H9 (cell line): ENCODE measurements around the gene SAV1. TPM values are rescaled to one million over a fixed set of nuclear protein-coding genes. Genes with fewer than 3 reads are reported as not detected.

Experiments
- DNase-seq: peaks from one replicate; pipeline ENCODE4 v3.0.0-alpha.2; 2017
- H2AFZ ChIP-seq: one replicate; pipeline ENCODE4 v1.6.1; 2013; ENCODE audit warnings: mild to moderate bottlenecking, low read length, control low read depth, moderate library complexity
- H2AK5ac ChIP-seq: 2 replicates; pipeline ENCODE4 v1.6.1; 2013; ENCODE audit warnings: low read length, control low read depth, mixed read lengths; ENCODE audit not compliant: insufficient read length
- H2BK120ac ChIP-seq: one replicate; pipeline ENCODE4 v1.6.1; 2013; ENCODE audit warnings: low read depth, mild to moderate bottlenecking, low read length, control low read depth, inconsistent platforms; ENCODE audit not compliant: poor library complexity, severe bottlenecking
- H2BK12ac ChIP-seq: 2 replicates; pipeline ENCODE4 v1.6.1; 2013; ENCODE audit warnings: low read length, control low read depth, mixed read lengths, low read depth; ENCODE audit not compliant: insufficient read length
- H2BK15ac ChIP-seq: 2 replicates; pipeline ENCODE4 v1.6.1; 2013; ENCODE audit warnings: low read depth, low read length, control low read depth
- H2BK20ac ChIP-seq: one replicate; pipeline ENCODE4 v1.6.1; 2013; ENCODE audit warnings: low read depth, mild to moderate bottlenecking, low read length, control low read depth, inconsistent platforms; ENCODE audit not compliant: poor library complexity, severe bottlenecking
- H2BK5ac ChIP-seq: 2 replicates; pipeline ENCODE4 v1.6.1; 2013; ENCODE audit warnings: low read length, control low read depth, mixed read lengths; ENCODE audit not compliant: insufficient read length
- H3K14ac ChIP-seq: 2 replicates; pipeline ENCODE4 v1.6.1; 2013; ENCODE audit warnings: low read length, control low read depth; ENCODE audit not compliant: insufficient read depth
- H3K18ac ChIP-seq: 2 replicates; pipeline ENCODE4 v1.6.1; 2013; ENCODE audit warnings: low read depth, mild to moderate bottlenecking, mixed read lengths, low read length, control low read depth; ENCODE audit not compliant: insufficient read length
- H3K23ac ChIP-seq: 2 replicates; pipeline ENCODE4 v1.6.1; 2013; ENCODE audit warnings: low read length, control low read depth, mixed read lengths, low read depth; ENCODE audit not compliant: insufficient read length
- H3K23me2 ChIP-seq: 2 replicates; pipeline ENCODE4 v1.6.1; 2013; ENCODE audit warnings: low read depth, mild to moderate bottlenecking, mixed read lengths, low read length, control low read depth; ENCODE audit not compliant: insufficient read length, poor library complexity, severe bottlenecking
- H3K27ac ChIP-seq: 2 replicates; pipeline ENCODE4 v1.5.1; 2013; ENCODE audit warnings: low read length, control low read depth, mixed read lengths, low read depth; ENCODE audit not compliant: insufficient read length
- H3K27me3 ChIP-seq: 2 replicates; pipeline ENCODE4 v1.6.1; 2013; ENCODE audit warnings: low read length, control low read depth, inconsistent platforms; ENCODE audit not compliant: insufficient read depth
- H3K4ac ChIP-seq: 2 replicates; pipeline ENCODE4 v1.6.1; 2013; ENCODE audit warnings: low read depth, mild to moderate bottlenecking, control low read depth, inconsistent platforms, low read length, moderate library complexity
- H3K4me1 ChIP-seq: 2 replicates; pipeline ENCODE4 v1.6.1; 2013; ENCODE audit warnings: low read length, control low read depth, inconsistent platforms; ENCODE audit not compliant: insufficient read depth
- H3K4me2 ChIP-seq: 2 replicates; pipeline ENCODE4 v1.6.1; 2013; ENCODE audit warnings: low read length, control low read depth, mixed read lengths; ENCODE audit not compliant: insufficient read length, insufficient read depth
- H3K56ac ChIP-seq: 2 replicates; pipeline ENCODE4 v1.6.1; 2013; ENCODE audit warnings: low read depth, mild to moderate bottlenecking, mixed read lengths, low read length, control low read depth; ENCODE audit not compliant: insufficient read length
- H3K79me1 ChIP-seq: 2 replicates; pipeline ENCODE4 v1.6.1; 2013; ENCODE audit warnings: low read depth, mild to moderate bottlenecking, moderate library complexity, low read length, control low read depth, inconsistent platforms; ENCODE audit not compliant: insufficient read depth, poor library complexity, severe bottlenecking
- H3K79me2 ChIP-seq: 2 replicates; pipeline ENCODE4 v1.6.1; 2013; ENCODE audit warnings: low read length, control low read depth, inconsistent platforms; ENCODE audit not compliant: insufficient read depth
- H3K9ac ChIP-seq: 2 replicates; pipeline ENCODE4 v1.6.1; 2013; ENCODE audit warnings: low read length, control low read depth, mixed read lengths; ENCODE audit not compliant: insufficient read length; ENCODE audit errors: extremely low read depth
- H3K9me3 ChIP-seq: one replicate; pipeline ENCODE4 v1.6.1; 2013; ENCODE audit warnings: low read depth, low read length, inconsistent platforms; ENCODE audit not compliant: control insufficient read depth
- H3T11ph ChIP-seq: one replicate; pipeline ENCODE4 v1.6.1; 2013; ENCODE audit warnings: mild to moderate bottlenecking, low read length, control low read depth, inconsistent platforms
- H4K20me1 ChIP-seq: one replicate; pipeline ENCODE4 v1.6.1; 2013; ENCODE audit not compliant: control insufficient read depth, insufficient read length, insufficient read depth
- H4K5ac ChIP-seq: 2 replicates; pipeline ENCODE4 v1.6.1; 2013; ENCODE audit warnings: low read depth, mild to moderate bottlenecking, mixed read lengths, low read length, control low read depth; ENCODE audit not compliant: insufficient read length
- H4K8ac ChIP-seq: replicated peaks from 2 replicates; pipeline ENCODE4 v1.6.1; 2013; ENCODE audit warnings: low read length, control low read depth, mixed read lengths, low read depth; ENCODE audit not compliant: insufficient read length
- H4K91ac ChIP-seq: 2 replicates; pipeline ENCODE4 v1.6.1; 2013; ENCODE audit warnings: low read depth, mild to moderate bottlenecking, moderate library complexity, mixed read lengths, low read length, control low read depth; ENCODE audit not compliant: insufficient read length
- H3K27ac Mint-ChIP-seq, 3 experiments: 2 replicates in 2 of 3; 3 replicates in 1 of 3; pipeline ENCODE4 v1.8.0; 2020 to 2021; ENCODE audit warnings: mixed read lengths in 3 of 3, mild to moderate bottlenecking in 1 of 3, moderate library complexity in 1 of 3
- H3K27me3 Mint-ChIP-seq: 2 replicates; pipeline ENCODE4 v1.8.0; 2021; ENCODE audit warnings: low read depth, mild to moderate bottlenecking, moderate library complexity, mixed read lengths
- H3K36me3 Mint-ChIP-seq, 3 experiments: 2 replicates in 2 of 3; 3 replicates in 1 of 3; pipeline ENCODE4 v1.8.0; 2020 to 2021; ENCODE audit warnings: low read depth in 3 of 3, mixed read lengths in 3 of 3; ENCODE audit not compliant: insufficient read depth in 1 of 3
- H3K4me1 Mint-ChIP-seq, 2 experiments: 2 replicates each; pipeline ENCODE4 v1.8.0; 2020; ENCODE audit warnings: mixed read lengths in 2 of 2
- H3K4me3 Mint-ChIP-seq, 2 experiments: 2 replicates in 1 of 2; 3 replicates in 1 of 2; pipeline ENCODE4 v1.8.0; 2020 to 2021; ENCODE audit warnings: mild to moderate bottlenecking in 2 of 2, mixed read lengths in 2 of 2, moderate library complexity in 1 of 2
- H3K9me3 Mint-ChIP-seq, 2 experiments: 2 replicates in 1 of 2; 3 replicates in 1 of 2; pipeline ENCODE4 v1.8.0; 2020; ENCODE audit warnings: mild to moderate bottlenecking in 2 of 2, mixed read lengths in 2 of 2, moderate library complexity in 1 of 2
- CTCF ChIP-seq: fragments of 200-600 bp; sonication (generic); conservative IDR thresholded peaks from 3 replicates; pipeline ENCODE4 v1.8.0; 2021; ENCODE audit warnings: antibody characterized with exemption, mild to moderate bottlenecking
- WGBS: extraction: QIAGEN DNeasy Blood & Tissue Kit; methylation state at CpG from one replicate; pipeline ENCODE4 v1.1.7; 2013; ENCODE audit warnings: missing lambda C conversion rate, low lambda C conversion rate, mixed read lengths; ENCODE audit not compliant: insufficient read length; ENCODE audit errors: extremely low coverage; 5-methylcytosine and 5-hydroxymethylcytosine counted together
- total RNA-seq: library from RNA; stranded (reverse); gene quantifications from 2 replicates; pipeline ENCODE4 v1.2.1, GENCODE V29; 2021

Gene SAV1
- total RNA-seq, 1 experiment from 2014 or later = 57.3 TPM

GRCh38 chr14:50602035-50602434 lies 66.1 kb downstream of the SAV1 start:
- no peak for DNase-seq
- Histone ChIP-seq H4K20me1 (no peaks in the 10 kb centered on the region), H3K9me3 (no peaks in the 10 kb centered on the region), H3K14ac (no peak overlapping the region), H2BK20ac (no peak overlapping the region), H3K4me2 (no peak overlapping the region), H3K23me2 (no peaks in the 10 kb centered on the region), H2AFZ (no peak overlapping the region), H3K56ac (no peak overlapping the region), H3K27me3 (no peaks in the 10 kb centered on the region), H3K79me2 (no peaks in the 10 kb centered on the region), H3T11ph (no peak overlapping the region), H3K23ac (no peak overlapping the region), H2AK5ac (no peak overlapping the region), H3K18ac (no peak overlapping the region), H2BK15ac (no peak overlapping the region), H2BK5ac (no peak overlapping the region), H3K27ac (no peak overlapping the region), H4K8ac (no peak overlapping the region), H2BK120ac (no peak overlapping the region), H2BK12ac (no peak overlapping the region), H3K79me1 (no peaks in the 10 kb centered on the region), H3K4me1 (no peaks in the 10 kb centered on the region), H3K9ac (no peak overlapping the region), H3K4ac (no peak overlapping the region), H4K91ac (no peak overlapping the region), H4K5ac (no peak overlapping the region)
- Mint-ChIP-seq H3K4me1 (peaks cover 10 to 17% of the 10 kb centered on the region in 2 experiments), H3K4me3 (no peak overlapping the region), H3K27me3 (no peaks in the 10 kb centered on the region), H3K9me3 (no peaks in the 10 kb centered on the region), H3K36me3 (no peaks in the 10 kb centered on the region), H3K27ac (peak overlapping the region in 1 of 3 experiments; percentile 72; a peak in 3 of 7 replicates)
- no peak for TF ChIP-seq CTCF
- WGBS = no CpG with 5 or more reads among the region's 3 CpGs
